GM23338 (cell line): ENCODE results near the gene EPHB1. TPM values are rescaled to one million over a fixed set of nuclear protein-coding genes. Genes with fewer than 3 reads are reported as not detected.

Experiments
- ATAC-seq: fragments of 200-7000 bp; cut with Tn5 transposase; 3 replicates; pipeline ENCODE4 v1.9.1; 2020
- DNase-seq: peaks from one replicate; pipeline ENCODE4 v3.0.0-alpha.2; 2015; ENCODE audit warnings: low spot score
- H2AFZ ChIP-seq: fragments of 200-600 bp; sonication (generic); 2 replicates; pipeline ENCODE4 v1.8.0; 2016; ENCODE audit warnings: antibody characterized with exemption, mild to moderate bottlenecking, moderate library complexity
- H3F3A ChIP-seq: fragments of 200-600 bp; sonication (generic); replicated peaks from 2 replicates; pipeline ENCODE4 v1.8.0; 2017; ENCODE audit warnings: antibody characterized with exemption, mixed run types, low read depth
- H3K27ac ChIP-seq: fragments of 200-600 bp; sonication (generic); 2 replicates; pipeline ENCODE4 v1.6.1; 2016; ENCODE audit warnings: low read depth
- H3K27me3 ChIP-seq: fragments of 200-600 bp; sonication (generic); 2 replicates; pipeline ENCODE4 v1.8.0; 2016; ENCODE audit warnings: mild to moderate bottlenecking, mixed run types, moderate library complexity; ENCODE audit not compliant: insufficient read depth
- H3K36me3 ChIP-seq: fragments of 200-600 bp; sonication (generic); 2 replicates; pipeline ENCODE4 v1.8.0; 2016; ENCODE audit warnings: mild to moderate bottlenecking; ENCODE audit not compliant: insufficient read depth
- H3K4me1 ChIP-seq: fragments of 200-600 bp; sonication (generic); 2 replicates; pipeline ENCODE4 v1.8.0; 2016; ENCODE audit warnings: mild to moderate bottlenecking, moderate library complexity; ENCODE audit not compliant: insufficient read depth
- H3K4me2 ChIP-seq: fragments of 200-600 bp; sonication (generic); 2 replicates; pipeline ENCODE4 v1.7.1; 2017; ENCODE audit warnings: mixed run types
- H3K4me3 ChIP-seq: fragments of 200-600 bp; sonication (generic); 2 replicates; pipeline ENCODE4 v1.6.1; 2016; ENCODE audit warnings: mixed run types
- H3K79me2 ChIP-seq: fragments of 200-600 bp; sonication (generic); replicated peaks from 2 replicates; pipeline ENCODE4 v1.8.0; 2017; ENCODE audit warnings: mild to moderate bottlenecking; ENCODE audit not compliant: insufficient read depth
- H3K9me2 ChIP-seq: fragments of 200-600 bp; sonication (generic); 2 replicates; pipeline ENCODE4 v1.8.0; 2017; ENCODE audit not compliant: insufficient read depth
- H4K20me1 ChIP-seq: fragments of 200-600 bp; sonication (generic); replicated peaks from 2 replicates; pipeline ENCODE4 v1.8.0; 2017; ENCODE audit warnings: mild to moderate bottlenecking; ENCODE audit not compliant: insufficient read depth
- H3K27ac Mint-ChIP-seq: 2 replicates; pipeline ENCODE4 v1.8.0; 2020; ENCODE audit warnings: inconsistent platforms, mild to moderate bottlenecking, moderate library complexity, mixed read lengths
- H3K27me3 Mint-ChIP-seq: 3 replicates; pipeline ENCODE4 v1.8.0; 2022; ENCODE audit warnings: low read depth, mild to moderate bottlenecking, moderate library complexity, mixed read lengths, inconsistent platforms; ENCODE audit not compliant: insufficient read depth, poor library complexity
- H3K36me3 Mint-ChIP-seq: 3 replicates; pipeline ENCODE4 v1.8.0; 2021; ENCODE audit warnings: low read depth, mild to moderate bottlenecking, inconsistent platforms, moderate library complexity, mixed read lengths
- H3K4me1 Mint-ChIP-seq: 3 replicates; pipeline ENCODE4 v1.8.0; 2020; ENCODE audit warnings: mild to moderate bottlenecking, inconsistent platforms, mixed read lengths
- H3K4me3 Mint-ChIP-seq: 3 replicates; pipeline ENCODE4 v1.8.0; 2021; ENCODE audit warnings: moderate library complexity, mild to moderate bottlenecking, inconsistent platforms, mixed read lengths
- H3K9me3 Mint-ChIP-seq: 3 replicates; pipeline ENCODE4 v1.8.0; 2020; ENCODE audit warnings: moderate library complexity, mild to moderate bottlenecking, inconsistent platforms, mixed read lengths
- CREB1 ChIP-seq: fragments of 250-450 bp; sonication (Bioruptor Pico); IDR thresholded peaks from 2 replicates; pipeline ENCODE4 v1.5.0; 2020; ENCODE audit warnings: low read depth, mild to moderate bottlenecking, moderate library complexity
- CTCF ChIP-seq, 2 experiments: fragments of 200-600 bp in 1 of 2; sonication (generic) in 1 of 2; conservative IDR thresholded peaks; 2 replicates each; pipeline versions ENCODE4 v1.5.1 to v1.6.1; 2016 to 2017; ENCODE audit warnings: antibody characterized with exemption in 2 of 2, low read depth in 2 of 2, mild to moderate bottlenecking in 2 of 2, moderate library complexity in 1 of 2
- ETS1 ChIP-seq: IDR thresholded peaks from 2 replicates; pipeline ENCODE4 v1.6.1; 2016; ENCODE audit warnings: antibody characterized with exemption
- EZH2 ChIP-seq: fragments of 200-600 bp; sonication (generic); IDR thresholded peaks from one replicate; pipeline ENCODE4 v1.8.0; 2017; ENCODE audit warnings: antibody characterized with exemption, mild to moderate bottlenecking, low read depth; ENCODE audit not compliant: unreplicated experiment
- JUNB ChIP-seq: IDR thresholded peaks from one replicate; pipeline ENCODE4 v1.6.1; 2016; ENCODE audit warnings: antibody characterized with exemption; ENCODE audit not compliant: unreplicated experiment
- POLR2AphosphoS5 ChIP-seq: IDR thresholded peaks from 2 replicates; pipeline ENCODE4 v1.6.1; 2016; ENCODE audit warnings: antibody characterized with exemption, low read depth
- REST ChIP-seq: IDR thresholded peaks from one replicate; pipeline ENCODE4 v1.6.1; 2018; ENCODE audit warnings: antibody characterized with exemption; ENCODE audit not compliant: unreplicated experiment
- ZNF114 ChIP-seq: fragments of 250-450 bp; sonication (Bioruptor Pico); IDR thresholded peaks from 2 replicates; pipeline ENCODE4 v1.5.0; 2020; ENCODE audit warnings: mild to moderate bottlenecking, moderate library complexity
- ZNF331 ChIP-seq: fragments of 250-450 bp; sonication (Bioruptor Pico); IDR thresholded peaks from 2 replicates; pipeline ENCODE4 v1.5.0; 2020; ENCODE audit warnings: low read depth, mild to moderate bottlenecking, moderate library complexity
- polyA plus RNA-seq: library from polyadenylated mRNA; unstranded; fragments of >200 nt; fragmentation: Nextera tagmentation; extraction: Ambion mirVana; gene quantifications from 2 replicates; pipeline ENCODE4 v1.2.1, GENCODE V29; 2016
- total RNA-seq: library from RNA; depleted of rRNA; stranded (reverse); fragments of >200 nt; shearing (Covaris generic); gene quantifications from 2 replicates; pipeline ENCODE4 v1.2.3, GENCODE V29; 2014

EPHB1 gene
- total and polyA plus RNA-seq, 2 experiments from 2014 or later = 2.7 to 5.2 TPM

- DNase-seq = no peak
- no peak overlapping the region for H3K4me2 ChIP-seq
- Mint-ChIP-seq H3K36me3 (no peaks in the 10 kb centered on the region; the same call in 2 of the 3 replicates), H3K4me3 (no peak overlapping the region), H3K27ac (no peak overlapping the region), H3K9me3 (no peaks in the 10 kb centered on the region; the same call in 2 of the 3 replicates), H3K4me1 (peaks cover 5% of the 10 kb centered on the region), H3K27me3 (no peaks in the 10 kb centered on the region)
- H3K4me3 ChIP-seq = no peak overlapping the region
- no peak overlapping the region for H3K27ac ChIP-seq
- H3K4me1 ChIP-seq = no peaks in the 10 kb centered on the region
- H3K9me2 ChIP-seq = 0 out of 2 replicates have a peak, but pooled peaks cover 5% of the 10 kb centered on the region
- H3F3A ChIP-seq = no peaks in the 10 kb centered on the region
- no peak for TF ChIP-seq POLR2AphosphoS5
- TF ChIP-seq EZH2 = no peak
- no peak for TF ChIP-seq REST
- no peak for TF ChIP-seq CREB1 (CRISPR knock-in tag)
- no peak for TF ChIP-seq JUNB
- no peak for TF ChIP-seq ZNF114
- TF ChIP-seq ETS1 = no peak
- TF ChIP-seq CTCF (conservative IDR thresholded peaks at IDR 0.05; ENCODE audit: low read depth in 2 of 2) = no peak
- no peak for TF ChIP-seq ZNF331 (CRISPR knock-in tag)
- H3K79me2 ChIP-seq = no peaks in the 10 kb centered on the region
- H2AFZ ChIP-seq = no peak overlapping the region
- H3K27me3 ChIP-seq = no peaks in the 10 kb centered on the region
- ATAC-seq = no peak
- H3K36me3 ChIP-seq = no peaks in the 10 kb centered on the region
- H4K20me1 ChIP-seq = no peaks in the 10 kb centered on the region
Measured at GRCh38 chr3:135056084-135056730, 261.1 kb downstream of the EPHB1 start.
